ENCODE results near the gene ILRUN.
"Not testable (repeated sequence)": the region's sequence is repeated elsewhere in the genome, so short reads cannot be mapped to it uniquely, and the experiment has no call there.

Gene ILRUN

DNA sequence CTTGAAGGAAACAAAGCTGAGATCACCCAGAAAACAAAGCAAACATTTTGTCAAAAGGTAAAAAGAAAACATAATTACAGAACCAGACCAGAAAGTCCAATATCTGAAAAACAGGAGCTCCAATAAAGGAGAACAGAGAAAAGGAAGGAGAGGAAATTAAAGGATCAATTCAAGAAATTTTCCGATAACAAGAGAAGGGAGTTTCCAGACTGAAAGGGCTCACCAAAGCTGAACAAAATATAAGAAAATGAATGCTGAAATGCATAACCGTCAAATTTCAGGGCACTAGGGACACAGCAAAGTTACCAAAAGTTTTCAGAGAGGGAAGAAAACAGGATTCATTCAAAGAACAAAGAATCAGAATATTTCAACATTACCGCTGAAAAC lies 23.9 kb downstream of the ILRUN start:
- FAIRE-seq: no peak
- no peak for DNase-seq (ENCODE audit: insufficient read length)
- TF ChIP-seq POLR2AphosphoS5 (IDR thresholded peaks at IDR 0.05; ENCODE audit: low read depth, low read length) (no peak), POLR2A (IDR thresholded peaks at IDR 0.05; ENCODE audit: low read depth, low read length) (0 out of 2 replicates have a peak, but pooled peaks have one; percentile 5)

DNA sequence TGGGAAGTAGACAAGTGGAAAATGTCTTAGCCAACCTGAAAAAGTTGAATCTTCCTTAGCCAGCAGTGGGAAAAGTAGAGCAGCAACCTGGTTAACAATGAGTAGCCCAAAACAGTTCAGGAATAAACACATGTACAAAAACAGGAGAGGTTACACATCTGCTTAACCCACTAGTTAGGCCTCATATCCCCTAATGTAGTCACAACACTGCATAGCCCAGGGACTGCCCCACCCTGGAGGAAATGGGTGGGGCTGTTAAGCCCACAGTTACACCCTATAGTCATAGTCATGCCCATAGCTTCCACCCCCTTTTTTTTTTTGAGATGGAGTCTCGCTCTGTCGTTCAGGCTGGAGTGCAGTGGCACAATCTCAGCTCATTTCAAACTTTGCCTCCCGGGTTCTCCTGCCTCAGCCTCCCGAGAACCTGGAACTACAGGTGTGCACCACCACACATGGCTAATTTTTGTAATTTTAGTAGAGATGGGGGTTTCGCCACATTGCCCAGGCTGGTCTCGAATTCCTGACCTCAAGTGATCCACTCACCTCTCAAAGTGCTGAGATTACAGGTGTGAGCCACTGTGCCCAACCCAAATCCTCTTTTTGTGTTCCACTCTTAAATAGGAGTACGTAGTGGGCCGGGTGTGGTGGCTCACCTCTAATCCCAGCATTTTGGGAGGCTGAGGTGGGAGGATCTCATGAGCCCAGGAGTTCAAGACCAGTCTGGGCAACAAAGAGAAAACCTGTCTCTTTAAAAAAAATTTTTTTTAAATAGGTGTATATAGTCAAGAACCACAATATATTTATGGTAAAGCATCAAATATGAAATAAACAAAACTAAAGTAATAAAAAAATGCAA lies 24.5 kb downstream of the ILRUN start:
- TF ChIP-seq POLR2A (IDR thresholded peaks at IDR 0.05; ENCODE audit: low read depth, low read length) (peak; percentile 65), POLR2AphosphoS5 (IDR thresholded peaks at IDR 0.05; ENCODE audit: low read depth, low read length) (peak; percentile 56; the same call in 1 of the 2 replicates), TAF1 (IDR thresholded peaks at IDR 0.05; ENCODE audit: borderline replicate concordance, low read depth, low read length) (no peak)
- DNase-seq (ENCODE audit: insufficient read length) (peak; percentile 43), FAIRE-seq (peak; percentile 96)

DNA sequence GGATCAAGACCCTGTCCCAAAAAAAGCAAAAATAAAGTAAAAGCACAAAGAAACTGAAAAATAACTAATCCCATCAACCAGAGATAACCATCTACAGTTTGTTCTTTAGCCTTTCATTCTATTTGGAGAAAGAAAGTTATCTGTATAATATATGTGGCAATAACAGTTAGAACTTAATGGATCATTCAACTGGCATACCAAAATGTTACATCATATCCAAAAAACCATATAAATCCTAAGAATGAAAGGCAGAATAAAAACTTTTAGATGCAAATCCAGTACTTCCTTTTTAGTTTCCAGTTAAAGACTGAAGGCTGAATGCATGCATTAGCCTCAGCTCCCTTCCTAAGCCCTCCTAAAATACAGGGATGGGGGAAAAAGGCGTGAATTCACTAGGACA lies 25.2 kb downstream of the ILRUN start:
- TF ChIP-seq POLR2AphosphoS5 (IDR thresholded peaks at IDR 0.05; ENCODE audit: low read depth, low read length) (no peak), POLR2A (IDR thresholded peaks at IDR 0.05; ENCODE audit: low read depth, low read length) (no peak), TAF1 (IDR thresholded peaks at IDR 0.05; ENCODE audit: borderline replicate concordance, low read depth, low read length) (no peak)
- peak; percentile 50 for FAIRE-seq
- DNase-seq (ENCODE audit: insufficient read length): no peak

- not testable (repeated sequence) for FAIRE-seq; DNase-seq (ENCODE audit: insufficient read length)
Measured at GRCh38 chr6:34668799-34669198, 27.8 kb downstream of the ILRUN start.

- DNase-seq (ENCODE audit: insufficient read length) (no peak), FAIRE-seq (no peak)
- TF ChIP-seq POLR2AphosphoS5 (IDR thresholded peaks at IDR 0.05; ENCODE audit: low read depth, low read length) (no peak), POLR2A (IDR thresholded peaks at IDR 0.05; ENCODE audit: low read depth, low read length) (no peak), TAF1 (IDR thresholded peaks at IDR 0.05; ENCODE audit: borderline replicate concordance, low read depth, low read length) (no peak)
Measured at GRCh38 chr6:34667481-34668238, 28.9 kb downstream of the ILRUN start.

DNA sequence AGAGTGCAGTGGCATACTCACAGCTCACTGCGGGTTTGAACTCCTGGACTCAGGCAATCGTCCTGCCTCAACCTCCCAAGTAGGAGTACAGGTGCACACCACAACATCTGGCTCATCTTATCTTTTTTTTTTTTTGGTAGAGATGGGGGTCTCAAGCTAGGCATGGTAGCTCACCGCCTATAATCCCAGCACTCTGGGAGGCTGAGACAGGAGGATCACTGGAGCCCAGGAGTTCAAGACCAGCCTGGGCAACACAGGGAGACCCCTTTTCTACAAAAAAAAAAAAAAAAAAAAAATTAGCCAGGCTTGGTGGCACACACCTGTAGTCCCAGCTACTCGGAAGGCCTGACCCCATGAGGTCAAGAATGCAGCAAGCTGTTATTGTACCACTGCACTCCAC lies 31.5 kb downstream of the ILRUN start:
- TF ChIP-seq POLR2AphosphoS5 (IDR thresholded peaks at IDR 0.05; ENCODE audit: low read depth, low read length) (no peak), TAF1 (IDR thresholded peaks at IDR 0.05; ENCODE audit: borderline replicate concordance, low read depth, low read length) (no peak), POLR2A (IDR thresholded peaks at IDR 0.05; ENCODE audit: low read depth, low read length) (no peak)
- FAIRE-seq: no peak
- no peak for DNase-seq (ENCODE audit: insufficient read length)

DNA sequence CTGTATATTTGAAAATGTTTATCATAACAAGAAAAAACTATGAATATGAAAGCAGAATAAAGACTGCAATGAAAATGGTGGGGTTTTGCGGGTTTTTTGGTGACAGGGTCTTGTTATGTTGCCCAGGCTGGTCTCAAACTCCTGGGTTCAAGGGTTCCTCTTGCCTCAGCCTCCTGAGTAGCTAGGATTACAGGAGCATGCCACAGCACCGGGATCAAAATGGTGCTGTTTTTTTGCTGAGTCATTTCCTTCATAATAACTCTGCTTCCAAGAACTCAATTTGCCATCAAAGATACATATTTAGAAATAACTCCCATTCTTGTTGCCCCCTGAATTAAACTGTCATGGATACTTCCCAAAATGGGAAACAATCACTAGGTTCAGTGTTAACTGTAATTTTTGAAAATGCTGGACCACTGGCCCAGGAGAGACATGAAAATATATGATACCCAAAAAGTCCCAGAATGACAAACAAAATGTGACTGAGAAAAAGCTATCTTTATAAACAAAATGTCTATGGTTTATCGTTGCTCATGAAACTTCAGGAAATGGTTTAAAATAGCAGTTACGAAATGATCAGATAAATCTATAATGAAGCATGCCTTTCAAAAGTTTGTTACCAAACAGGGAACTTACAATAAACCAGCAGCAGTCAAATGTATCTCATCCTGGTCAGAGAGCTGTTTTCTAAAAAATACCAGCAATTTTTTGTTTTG lies 32.2 kb downstream of the ILRUN start:
- TF ChIP-seq POLR2AphosphoS5 (IDR thresholded peaks at IDR 0.05; ENCODE audit: low read depth, low read length) (no peak), POLR2A (IDR thresholded peaks at IDR 0.05; ENCODE audit: low read depth, low read length) (no peak), TAF1 (IDR thresholded peaks at IDR 0.05; ENCODE audit: borderline replicate concordance, low read depth, low read length) (no peak)
- FAIRE-seq (peak; percentile 84), DNase-seq (ENCODE audit: insufficient read length) (no peak)

- FAIRE-seq: no peak
Measured at GRCh38 chr6:34663831-34664255, 32.7 kb downstream of the ILRUN start.

DNA sequence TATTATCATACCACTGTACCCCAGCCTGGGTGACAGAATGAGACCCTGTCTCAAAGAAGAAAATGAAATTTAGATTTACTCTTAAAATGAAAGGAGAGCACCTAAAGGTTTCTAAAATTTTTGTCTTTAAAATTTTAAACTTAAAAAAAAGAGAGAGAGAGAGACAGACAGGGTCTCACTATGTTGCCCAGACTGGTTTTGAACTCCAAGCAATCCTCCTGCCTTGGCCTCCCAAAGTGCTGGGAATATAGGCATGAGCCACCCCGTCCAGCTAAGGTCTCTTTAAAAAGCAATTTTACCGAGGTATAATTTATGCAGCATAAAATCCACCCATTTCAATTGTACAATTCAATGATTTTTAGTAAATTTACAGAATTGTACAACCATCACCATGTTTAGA lies 33.2 kb downstream of the ILRUN start:
- no peak for FAIRE-seq

More at GRCh38 chr6:34663831-34664255, 32.7 kb downstream of the ILRUN start:
- no peak for TF ChIP-seq POLR2A (IDR thresholded peaks at IDR 0.05; ENCODE audit: low read depth, low read length)
- no peak for TF ChIP-seq TAF1 (IDR thresholded peaks at IDR 0.05; ENCODE audit: borderline replicate concordance, low read depth, low read length)
- no peak for TF ChIP-seq POLR2AphosphoS5 (IDR thresholded peaks at IDR 0.05; ENCODE audit: low read depth, low read length)
- DNase-seq (ENCODE audit: insufficient read length): no peak

GRCh38 chr6:34661357-34661756 lies 35.2 kb downstream of the ILRUN start:
- no peak for FAIRE-seq
- TF ChIP-seq TAF1 (IDR thresholded peaks at IDR 0.05; ENCODE audit: borderline replicate concordance, low read depth, low read length): no peak
- no peak for TF ChIP-seq POLR2A (IDR thresholded peaks at IDR 0.05; ENCODE audit: low read depth, low read length)
- DNase-seq (ENCODE audit: insufficient read length): no peak

More for the DNA sequence above, 33.2 kb downstream of the ILRUN start:
- DNase-seq (ENCODE audit: insufficient read length): no peak
- TF ChIP-seq POLR2AphosphoS5 (IDR thresholded peaks at IDR 0.05; ENCODE audit: low read depth, low read length): no peak
- TF ChIP-seq POLR2A (IDR thresholded peaks at IDR 0.05; ENCODE audit: low read depth, low read length): no peak
- TF ChIP-seq TAF1 (IDR thresholded peaks at IDR 0.05; ENCODE audit: borderline replicate concordance, low read depth, low read length): no peak

- TF ChIP-seq POLR2A (IDR thresholded peaks at IDR 0.05; ENCODE audit: low read depth, low read length): no peak
- TF ChIP-seq TAF1 (IDR thresholded peaks at IDR 0.05; ENCODE audit: borderline replicate concordance, low read depth, low read length): no peak
- no peak for TF ChIP-seq POLR2AphosphoS5 (IDR thresholded peaks at IDR 0.05; ENCODE audit: low read depth, low read length)
- peak; percentile 64 for FAIRE-seq
- DNase-seq (ENCODE audit: insufficient read length): no peak
Measured at GRCh38 chr6:34658605-34659265, 37.8 kb downstream of the ILRUN start.

- not testable (repeated sequence) for FAIRE-seq; DNase-seq (ENCODE audit: insufficient read length)
Measured at GRCh38 chr6:34657979-34658480, 38.5 kb downstream of the ILRUN start.

Data from GM12892 (cell line).